Spinal cord (tissue), 10 donors: ENCODE results near the gene NME4. TPM values are rescaled to one million over a fixed set of nuclear protein-coding genes. Genes with fewer than 3 reads are reported as not detected.

Experiments used
- DNase-seq, 6 donors: peaks; one replicate each; pipeline versions ENCODE4 v3.0.0 to v3.0.0-alpha.2; 2013 to 2015; ENCODE audit warnings: low spot score in 6 of 6, low read depth in 4 of 6
- H3K27ac ChIP-seq: one replicate; pipeline ENCODE4 v1.5.1; 2013; ENCODE audit warnings: low read depth, low read length, control low read depth
- H3K27me3 ChIP-seq: one replicate; pipeline ENCODE4 v1.6.1; 2013; ENCODE audit warnings: low read length; ENCODE audit not compliant: control insufficient read depth, insufficient read depth
- H3K36me3 ChIP-seq: one replicate; pipeline ENCODE4 v1.6.1; 2013; ENCODE audit warnings: low read length; ENCODE audit not compliant: control insufficient read depth, insufficient read depth
- H3K4me1 ChIP-seq: one replicate; pipeline ENCODE4 v1.6.1; 2013; ENCODE audit warnings: low read length; ENCODE audit not compliant: control insufficient read depth, insufficient read depth
- H3K4me3 ChIP-seq: one replicate; pipeline ENCODE4 v1.5.1; 2013; ENCODE audit warnings: low read depth, low read length, control low read depth
- H3K9me3 ChIP-seq: one replicate; pipeline ENCODE4 v1.6.1; 2013; ENCODE audit warnings: low read length; ENCODE audit not compliant: control insufficient read depth, insufficient read depth
- WGBS: methylation state at CpG from one replicate; pipeline ENCODE4 v1.1.5; 2013; ENCODE audit warnings: missing lambda C conversion rate; ENCODE audit not compliant: insufficient coverage; 5-methylcytosine and 5-hydroxymethylcytosine counted together
- polyA plus RNA-seq, 2 donors: library from polyadenylated mRNA; unstranded; fragments of 120-200 nt; gene quantifications; one replicate each; pipeline ENCODE4 v1.2.1, GENCODE V29; 2013; ENCODE audit not compliant: insufficient read length in 2 of 2
- total RNA-seq, 2 donors: library from RNA; depleted of rRNA in 1 of 2; stranded (reverse); fragments of 120-200 nt in 1 of 2; fragments of >200 nt in 1 of 2; gene quantifications; one replicate each; pipeline versions ENCODE4 v1.2.3 to v1.2.4, GENCODE V29; 2013 to 2014
- donor health status: healthy.

The NME4 gene
- total and polyA plus RNA-seq, 4 donors = 14.3 to 150 (median 111) TPM

GRCh38 chr16:369866-370436 lies 27.0 kb upstream of the NME4 start:
- Histone ChIP-seq H3K27me3 (no peaks in the 10 kb centered on the region), H3K9me3 (no peaks in the 10 kb centered on the region), H3K4me3 (peak overlapping the region; percentile 36), H3K36me3 (peaks cover 83% of the 10 kb centered on the region), H3K4me1 (peaks cover 19% of the 10 kb centered on the region), H3K27ac (no peak overlapping the region)
- WGBS = 19% methylated on average over 26 of the region's 44 CpGs
- DNase-seq = no peak

GRCh38 chr16:370443-370842 lies 26.6 kb upstream of the NME4 start, which contains the start of gene MRPL28:
Gene MRPL28 (minus strand): TSS chr16:370538. CDS start chr16:370218, 320 bp downstream.
- H3K27ac ChIP-seq = peak within 1 kb of the TSS; percentile 27
- H3K36me3 ChIP-seq = peaks cover 88% of the 10 kb centered on the region
- H3K9me3 ChIP-seq = no peaks in the 10 kb centered on the region
- peak within 1 kb of the TSS; percentile 36 for H3K4me3 ChIP-seq
- H3K27me3 ChIP-seq = no peaks in the 10 kb centered on the region
- DNase-seq = peak in 5 of 6 donors; percentile 89 to 99 (median 93)
- H3K4me1 ChIP-seq = peaks cover 19% of the 10 kb centered on the region
- WGBS = 0% methylated on average over 16 of the region's 30 CpGs

GRCh38 chr16:370979-371514 lies 26.0 kb upstream of the NME4 start:
- Histone ChIP-seq H3K27ac (peak overlapping the region; percentile 27), H3K36me3 (peaks cover 92% of the 10 kb centered on the region), H3K27me3 (no peaks in the 10 kb centered on the region), H3K9me3 (no peaks in the 10 kb centered on the region), H3K4me1 (peaks cover 19% of the 10 kb centered on the region), H3K4me3 (peak overlapping the region; percentile 16)
- no peak for DNase-seq
- 67% methylated on average over 7 of the region's 10 CpGs for WGBS

GRCh38 chr16:371515-372301 lies 25.3 kb upstream of the NME4 start:
- Histone ChIP-seq H3K27ac (no peak overlapping the region), H3K27me3 (no peaks in the 10 kb centered on the region), H3K4me3 (no peak overlapping the region), H3K9me3 (no peaks in the 10 kb centered on the region), H3K36me3 (peaks cover 92% of the 10 kb centered on the region), H3K4me1 (peaks cover 19% of the 10 kb centered on the region)
- DNase-seq = no peak
- WGBS = 94% methylated on average over 31 of the region's 31 CpGs

- DNase-seq = no peak
- Histone ChIP-seq H3K36me3 (peaks cover 92% of the 10 kb centered on the region), H3K9me3 (no peaks in the 10 kb centered on the region), H3K4me1 (peaks cover 19% of the 10 kb centered on the region), H3K4me3 (no peak overlapping the region), H3K27ac (no peak overlapping the region), H3K27me3 (no peaks in the 10 kb centered on the region)
- 85% methylated on average over 19 of the region's 19 CpGs for WGBS
Measured at GRCh38 chr16:372302-372983, 24.6 kb upstream of the NME4 start.

GRCh38 chr16:373020-373598 lies 23.9 kb upstream of the NME4 start:
- WGBS = 91% methylated on average over 5 of the region's 5 CpGs
- Histone ChIP-seq H3K4me1 (peaks cover 19% of the 10 kb centered on the region), H3K36me3 (peaks cover 91% of the 10 kb centered on the region), H3K27ac (no peak overlapping the region), H3K9me3 (no peaks in the 10 kb centered on the region), H3K4me3 (no peak overlapping the region), H3K27me3 (no peaks in the 10 kb centered on the region)
- no peak for DNase-seq

GRCh38 chr16:373848-374615 lies 23.0 kb upstream of the NME4 start:
- H3K4me3 ChIP-seq = no peak overlapping the region
- no peak overlapping the region for H3K27ac ChIP-seq
- H3K4me1 ChIP-seq = peaks cover 25% of the 10 kb centered on the region
- no peaks in the 10 kb centered on the region for H3K27me3 ChIP-seq
- H3K36me3 ChIP-seq = peaks cover 87% of the 10 kb centered on the region
- no peaks in the 10 kb centered on the region for H3K9me3 ChIP-seq
- no peak for DNase-seq
- 94% methylated on average over 39 of the region's 44 CpGs for WGBS

GRCh38 chr16:374616-374926 lies 22.4 kb upstream of the NME4 start:
- H3K27me3 ChIP-seq = no peaks in the 10 kb centered on the region
- H3K9me3 ChIP-seq = no peaks in the 10 kb centered on the region
- no peak overlapping the region for H3K27ac ChIP-seq
- no peak overlapping the region for H3K4me3 ChIP-seq
- H3K4me1 ChIP-seq = peaks cover 25% of the 10 kb centered on the region
- 93% methylated on average over 9 of the region's 9 CpGs for WGBS
- peaks cover 87% of the 10 kb centered on the region for H3K36me3 ChIP-seq
- DNase-seq = no peak

GRCh38 chr16:375212-375611 lies 21.8 kb upstream of the NME4 start:
- H3K9me3 ChIP-seq = no peaks in the 10 kb centered on the region
- H3K4me1 ChIP-seq = peaks cover 26% of the 10 kb centered on the region
- H3K27me3 ChIP-seq = no peaks in the 10 kb centered on the region
- no peak overlapping the region for H3K27ac ChIP-seq
- H3K4me3 ChIP-seq = no peak overlapping the region
- DNase-seq = no peak
- 97% methylated on average over 22 of the region's 23 CpGs for WGBS
- peaks cover 90% of the 10 kb centered on the region for H3K36me3 ChIP-seq
